Vagina (tissue), 2 donors: ENCODE data around the gene SRRM3. TPM values are rescaled to one million over a fixed set of nuclear protein-coding genes. Genes with fewer than 3 reads are reported as not detected.
"Not testable (repeated sequence)": the region's sequence is repeated elsewhere in the genome, so short reads cannot be mapped to it uniquely, and the experiment has no call there.

Experiments
- DNase-seq, 2 donors: peaks; one replicate each; pipeline ENCODE4 v3.0.0-alpha.2; 2017; ENCODE audit errors: extremely low spot score in 2 of 2
- H3K27ac ChIP-seq: fragments of 200-600 bp; sonication (generic); one replicate; pipeline ENCODE4 v1.5.1; 2019
- H3K27me3 ChIP-seq: fragments of 200-600 bp; sonication (generic); one replicate; pipeline ENCODE4 v1.5.1; 2019
- H3K36me3 ChIP-seq, 2 donors: fragments of 200-600 bp; sonication (generic); one replicate each; pipeline ENCODE4 v1.5.1; 2017 to 2019
- H3K4me1 ChIP-seq: fragments of 200-600 bp; sonication (generic); one replicate; pipeline ENCODE4 v1.5.1; 2019
- H3K4me3 ChIP-seq, 2 donors: fragments of 200-600 bp; sonication (generic); 1 replicate in 1 of 2; 2 replicates in 1 of 2; pipeline ENCODE4 v1.5.1; 2016 to 2019
- H3K9me3 ChIP-seq: fragments of 200-600 bp; sonication (generic); one replicate; pipeline ENCODE4 v1.5.1; 2019
- CTCF ChIP-seq, 3 experiments: fragments of 450-650 bp in 2 of 3; fragments of 200-600 bp in 1 of 3; sonication (generic) in 1 of 3; IDR thresholded peaks; one replicate each; pipeline ENCODE4 v1.5.1; 2017 to 2019; ENCODE audit warnings: antibody characterized with exemption in 3 of 3, mild to moderate bottlenecking in 2 of 3, moderate library complexity in 2 of 3
- POLR2A ChIP-seq, 2 donors: fragments of 450-650 bp; IDR thresholded peaks; one replicate each; pipeline ENCODE4 v1.6.1; 2017; ENCODE audit warnings: antibody characterized with exemption in 2 of 2, mild to moderate bottlenecking in 2 of 2, moderate library complexity in 2 of 2
- POLR2AphosphoS5 ChIP-seq, 2 donors: sonication (generic); formaldehyde crosslinking; IDR thresholded peaks; one replicate each; pipeline ENCODE4 v1.9.0; 2017; ENCODE audit warnings: antibody characterized with exemption in 2 of 2, mild to moderate bottlenecking in 2 of 2, low read depth in 1 of 2; ENCODE audit not compliant: insufficient read depth in 1 of 2
- intact Hi-C: fragments of 100-400 bp; cut with DNase I; formaldehyde crosslinking; loops from one replicate; pipeline ENCODE4 v1.15.1; 2023
- total RNA-seq: library from RNA; depleted of rRNA; stranded (reverse); fragments of >200 nt; gene quantifications from one replicate; pipeline ENCODE4 v1.2.3, GENCODE V29; 2016

Gene SRRM3
- total RNA-seq, 1 donor from 2014 or later = 9.8 TPM

- no peaks in the 10 kb centered on the region for H3K9me3 ChIP-seq
- H3K36me3 ChIP-seq = no peaks in the 10 kb centered on the region
- H3K4me1 ChIP-seq = peaks cover 8% of the 10 kb centered on the region
- H3K27me3 ChIP-seq = no peaks in the 10 kb centered on the region
- DNase-seq = no peak
- intact Hi-C loops = no loop called here
- H3K27ac ChIP-seq = no peak overlapping the region
- TF ChIP-seq POLR2AphosphoS5 (IDR thresholded peaks at IDR 0.05; ENCODE audit: insufficient read depth in 1 of 2, low read depth in 1 of 2) (no peak), POLR2A (IDR thresholded peaks at IDR 0.05) (no peak), CTCF (IDR thresholded peaks at IDR 0.05) (no peak)
- no peak overlapping the region for H3K4me3 ChIP-seq
Measured at GRCh38 chr7:76234282-76234584, 32.5 kb downstream of the SRRM3 start.

GRCh38 chr7:76234931-76235441 is 33.3 kb downstream of the SRRM3 start:
- intact Hi-C loops = no loop called here
- DNase-seq = no peak
- Histone ChIP-seq H3K36me3 (no peaks in the 10 kb centered on the region), H3K4me1 (peaks cover 8% of the 10 kb centered on the region), H3K27ac (no peak overlapping the region), H3K9me3 (no peaks in the 10 kb centered on the region), H3K27me3 (no peaks in the 10 kb centered on the region), H3K4me3 (peak overlapping the region in 1 of 2 donors; percentile 6)
- TF ChIP-seq CTCF (IDR thresholded peaks at IDR 0.05) = no peak
- TF ChIP-seq POLR2AphosphoS5 (IDR thresholded peaks at IDR 0.05; ENCODE audit: insufficient read depth in 1 of 2, low read depth in 1 of 2) = no peak
- no peak for TF ChIP-seq POLR2A (IDR thresholded peaks at IDR 0.05)

DNA sequence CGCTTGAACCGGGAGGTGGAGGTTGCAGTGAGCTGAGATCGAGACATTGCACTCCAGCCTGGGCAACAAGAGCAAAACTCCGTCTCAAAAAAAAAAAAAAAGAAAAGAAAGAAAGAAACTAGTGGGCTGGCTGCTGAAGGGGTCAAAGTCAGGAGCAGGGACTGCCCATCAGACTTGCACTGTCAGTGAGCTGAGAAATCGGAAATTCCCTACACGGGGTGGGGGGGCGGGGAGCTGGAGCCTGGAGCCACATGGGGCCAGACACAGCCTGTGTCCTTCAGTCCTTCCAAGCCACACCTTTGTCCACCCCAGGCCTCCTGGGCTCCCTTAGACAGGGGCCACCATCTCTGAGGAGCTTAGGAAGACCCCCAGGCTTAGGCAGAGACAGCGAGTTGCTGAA is 34.5 kb downstream of the SRRM3 start:
- no peaks in the 10 kb centered on the region for H3K27me3 ChIP-seq

DNA sequence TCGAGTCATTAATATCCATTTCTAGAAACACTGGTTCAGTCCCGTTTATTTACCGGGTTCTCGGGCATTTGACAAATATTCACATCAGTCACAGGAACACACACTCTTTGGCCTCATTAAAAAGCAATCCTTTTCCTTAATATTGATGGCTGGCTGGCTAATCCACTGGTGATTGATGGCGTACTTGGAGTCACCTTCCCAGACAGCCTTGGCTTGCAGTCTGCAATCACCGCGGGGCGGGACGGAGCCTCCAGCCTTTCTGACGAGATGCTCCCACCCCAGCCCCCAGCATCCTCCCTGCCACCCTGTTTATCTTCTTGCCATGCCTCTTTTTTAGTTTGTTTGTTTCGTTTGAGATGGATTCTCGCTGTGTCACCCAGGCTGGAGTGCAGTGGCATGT is 36.6 kb downstream of the SRRM3 start:
- no peaks in the 10 kb centered on the region for H3K27me3 ChIP-seq
- TF ChIP-seq POLR2A (IDR thresholded peaks at IDR 0.05) = no peak
- TF ChIP-seq POLR2AphosphoS5 (IDR thresholded peaks at IDR 0.05; ENCODE audit: insufficient read depth in 1 of 2, low read depth in 1 of 2) = no peak
- no peak for TF ChIP-seq CTCF (IDR thresholded peaks at IDR 0.05)

More for the DNA sequence above, 34.5 kb downstream of the SRRM3 start:
- Histone ChIP-seq H3K9me3 (no peaks in the 10 kb centered on the region), H3K4me1 (peaks cover 8% of the 10 kb centered on the region), H3K36me3 (no peaks in the 10 kb centered on the region), H3K27ac (no peak overlapping the region), H3K4me3 (no peak overlapping the region)
- TF ChIP-seq POLR2A (IDR thresholded peaks at IDR 0.05) (no peak), CTCF (IDR thresholded peaks at IDR 0.05) (no peak), POLR2AphosphoS5 (IDR thresholded peaks at IDR 0.05; ENCODE audit: insufficient read depth in 1 of 2, low read depth in 1 of 2) (no peak)
- intact Hi-C loops = no loop called here
- DNase-seq = no peak

DNA sequence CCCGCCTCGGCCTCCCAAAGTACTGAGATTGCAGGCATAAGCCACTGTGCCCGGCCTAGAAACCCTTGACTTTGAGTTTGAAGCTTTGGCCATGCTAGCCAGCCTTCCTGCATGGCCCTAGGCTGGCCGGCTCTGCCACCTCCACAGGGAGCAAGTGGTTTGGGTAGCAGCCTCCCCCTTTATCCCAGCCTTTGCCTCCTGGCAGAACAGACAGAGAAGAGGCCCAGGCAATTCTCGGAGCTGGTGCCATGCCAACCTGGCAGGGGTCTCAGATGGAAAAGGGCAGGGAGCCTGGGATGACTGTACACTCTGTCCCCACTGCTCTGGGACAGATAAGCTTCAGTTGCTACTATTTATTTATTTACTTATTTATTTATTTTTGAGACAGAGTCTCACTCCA is 39.4 kb downstream of the SRRM3 start:
- H3K27me3 ChIP-seq = no peaks in the 10 kb centered on the region
- no peak overlapping the region for H3K4me3 ChIP-seq
- no peak for DNase-seq
- H3K4me1 ChIP-seq = no peaks in the 10 kb centered on the region
- TF ChIP-seq POLR2A (IDR thresholded peaks at IDR 0.05) = no peak
- intact Hi-C loops = no loop called here
- no peak overlapping the region for H3K27ac ChIP-seq
- H3K9me3 ChIP-seq = no peaks in the 10 kb centered on the region
- no peaks in the 10 kb centered on the region for H3K36me3 ChIP-seq

More for the DNA sequence above, 36.6 kb downstream of the SRRM3 start:
- intact Hi-C loops = no loop called here
- Histone ChIP-seq H3K36me3 (no peaks in the 10 kb centered on the region), H3K4me3 (no peak overlapping the region), H3K27ac (no peak overlapping the region), H3K4me1 (peaks cover 8% of the 10 kb centered on the region), H3K9me3 (no peaks in the 10 kb centered on the region)
- DNase-seq = no peak

- H3K36me3 ChIP-seq, H3K4me1 ChIP-seq, H3K27ac ChIP-seq, H3K9me3 ChIP-seq, intact Hi-C loops, H3K4me3 ChIP-seq, H3K27me3 ChIP-seq, DNase-seq: not testable (repeated sequence)
Measured at GRCh38 chr7:76242517-76243063, 40.9 kb downstream of the SRRM3 start.
